HFFc6 (cell line): Measurements from ENCODE around the gene GAPVD1. TPM values are rescaled to one million over a fixed set of nuclear protein-coding genes. Genes with fewer than 3 reads are reported as not detected.

Experiments
- DNase-seq: peaks from one replicate; pipeline ENCODE4 v3.0.0-alpha.2; 2018
- H3K27ac Mint-ChIP-seq: 2 replicates; pipeline ENCODE4 v1.8.0; 2020; ENCODE audit warnings: mild to moderate bottlenecking, mixed read lengths
- H3K27me3 Mint-ChIP-seq: 2 replicates; pipeline ENCODE4 v1.8.0; 2021; ENCODE audit warnings: mild to moderate bottlenecking, moderate library complexity, mixed read lengths; ENCODE audit not compliant: insufficient read depth
- H3K36me3 Mint-ChIP-seq: 2 replicates; pipeline ENCODE4 v1.8.0; 2021; ENCODE audit warnings: low read depth, mixed read lengths
- H3K4me1 Mint-ChIP-seq: 2 replicates; pipeline ENCODE4 v1.8.0; 2020; ENCODE audit warnings: low read depth, mixed read lengths
- H3K4me3 Mint-ChIP-seq: 2 replicates; pipeline ENCODE4 v1.8.0; 2020; ENCODE audit warnings: mild to moderate bottlenecking, moderate library complexity, mixed read lengths
- H3K9me3 Mint-ChIP-seq: 2 replicates; pipeline ENCODE4 v1.8.0; 2020; ENCODE audit warnings: mild to moderate bottlenecking, mixed read lengths
- CTCF ChIP-seq: fragments of 200-600 bp; sonication (generic); IDR thresholded peaks from 2 replicates; pipeline ENCODE4 v1.5.0; 2021; ENCODE audit warnings: antibody characterized with exemption, mild to moderate bottlenecking
- total RNA-seq, 6 experiments: library from RNA; stranded (reverse); fragmentation: NEBNext Ultra II Directional; extraction: Animal tissue kit (Norgen Biotek cat#: 25700); gene quantifications; 2 replicates in 1 of 6; 3 replicates in 5 of 6; pipeline ENCODE4 v1.2.3, GENCODE V29; 2021

Gene GAPVD1
- total RNA-seq, 6 experiments from 2014 or later, result 27.7 to 37.7 (median 34.5) TPM

- H3K4me1 Mint-ChIP-seq, result peaks cover 28% of the 10 kb centered on the region
- H3K9me3 Mint-ChIP-seq, result peaks cover 6% of the 10 kb centered on the region
- no peak for DNase-seq
- peak overlapping the region; percentile 87 for H3K27ac Mint-ChIP-seq
- peak overlapping the region; percentile 13; the same call in 1 of the 2 replicates for H3K4me3 Mint-ChIP-seq
- H3K27me3 Mint-ChIP-seq, result peaks cover 14% of the 10 kb centered on the region
- TF ChIP-seq CTCF, result no peak
- peaks cover 25% of the 10 kb centered on the region for H3K36me3 Mint-ChIP-seq
Observed at GRCh38 chr9:125243792-125244260, 17.8 kb upstream of the GAPVD1 start.

- H3K27ac Mint-ChIP-seq, result no peak overlapping the region
- no peak for TF ChIP-seq CTCF
- H3K36me3 Mint-ChIP-seq, result peaks cover under 1% of the 10 kb centered on the region
- H3K4me1 Mint-ChIP-seq, result peaks cover 22% of the 10 kb centered on the region
- peaks cover 1% of the 10 kb centered on the region for H3K9me3 Mint-ChIP-seq
- no peak for DNase-seq
- peaks cover 3% of the 10 kb centered on the region for H3K27me3 Mint-ChIP-seq
- no peak overlapping the region for H3K4me3 Mint-ChIP-seq
Observed at GRCh38 chr9:125246261-125246667, 15.4 kb upstream of the GAPVD1 start.

- no peaks in the 10 kb centered on the region for H3K36me3 Mint-ChIP-seq
- H3K27me3 Mint-ChIP-seq, result peaks cover 2% of the 10 kb centered on the region; the same call in 1 of the 2 replicates
- H3K9me3 Mint-ChIP-seq, result no peaks in the 10 kb centered on the region
- TF ChIP-seq CTCF, result no peak
- no peak for DNase-seq
- no peak overlapping the region for H3K27ac Mint-ChIP-seq
- no peaks in the 10 kb centered on the region for H3K4me1 Mint-ChIP-seq
- no peak overlapping the region for H3K4me3 Mint-ChIP-seq
Observed at GRCh38 chr9:125254231-125254630, 7.4 kb upstream of the GAPVD1 start.

GRCh38 chr9:125255781-125256391, 5.7 kb upstream of the GAPVD1 start:
- no peak for DNase-seq
- Mint-ChIP-seq H3K4me3 (no peak overlapping the region), H3K27ac (no peak overlapping the region), H3K4me1 (peaks cover 5% of the 10 kb centered on the region), H3K9me3 (no peaks in the 10 kb centered on the region), H3K27me3 (peaks cover 2% of the 10 kb centered on the region; the same call in 1 of the 2 replicates), H3K36me3 (no peaks in the 10 kb centered on the region)
- peak; percentile 40 for TF ChIP-seq CTCF

GRCh38 chr9:125258160-125258785, 3.4 kb upstream of the GAPVD1 start:
- Mint-ChIP-seq H3K27me3 (peaks cover under 1% of the 10 kb centered on the region; the same call in 1 of the 2 replicates), H3K36me3 (no peaks in the 10 kb centered on the region), H3K4me3 (no peak overlapping the region), H3K4me1 (peaks cover 21% of the 10 kb centered on the region), H3K9me3 (no peaks in the 10 kb centered on the region), H3K27ac (no peak overlapping the region)
- no peak for TF ChIP-seq CTCF
- DNase-seq, result no peak
